Neuronal stem cell (in vitro differentiated cells): ENCODE results near the gene ZNF282.

Experiments
- DNase-seq: peaks from one replicate; pipeline ENCODE4 v3.0.0-alpha.2; 2013; ENCODE audit warnings: low spot score
- H2AFZ ChIP-seq: one replicate; pipeline ENCODE4 v1.6.1; 2013; ENCODE audit warnings: mild to moderate bottlenecking, low read length, inconsistent platforms
- H2AK5ac ChIP-seq: 2 replicates; pipeline ENCODE4 v1.6.1; 2013; ENCODE audit warnings: low read depth, mild to moderate bottlenecking, inconsistent platforms, low read length, moderate library complexity, mixed read lengths
- H2BK120ac ChIP-seq: 2 replicates; pipeline ENCODE4 v1.6.1; 2013; ENCODE audit warnings: low read depth, mild to moderate bottlenecking, inconsistent platforms, low read length, moderate library complexity, mixed read lengths
- H2BK12ac ChIP-seq: one replicate; pipeline ENCODE4 v1.6.1; 2013; ENCODE audit warnings: low read length, inconsistent platforms
- H2BK15ac ChIP-seq: 2 replicates; pipeline ENCODE4 v1.6.1; 2013; ENCODE audit warnings: mild to moderate bottlenecking, low read length, inconsistent platforms, mixed read lengths
- H2BK5ac ChIP-seq: one replicate; pipeline ENCODE4 v1.6.1; 2013; ENCODE audit warnings: inconsistent platforms, mild to moderate bottlenecking, low read length, moderate library complexity
- H3K14ac ChIP-seq: one replicate; pipeline ENCODE4 v1.6.1; 2013; ENCODE audit warnings: low read length, inconsistent platforms
- H3K18ac ChIP-seq: 2 replicates; pipeline ENCODE4 v1.6.1; 2013; ENCODE audit warnings: low read length, inconsistent platforms
- H3K23ac ChIP-seq: 2 replicates; pipeline ENCODE4 v1.6.1; 2013; ENCODE audit warnings: low read depth, mild to moderate bottlenecking, mixed read lengths, low read length, inconsistent platforms; ENCODE audit not compliant: poor library complexity
- H3K27ac ChIP-seq: replicated peaks from 3 replicates; pipeline ENCODE4 v1.5.1; 2013; ENCODE audit warnings: low read length, inconsistent platforms
- H3K27me3 ChIP-seq, 3 experiments: 2 replicates each; pipeline ENCODE4 v1.6.1; 2013; ENCODE audit warnings: low read length in 3 of 3, mild to moderate bottlenecking in 2 of 3, inconsistent platforms in 1 of 3, low read depth in 1 of 3, mixed read lengths in 1 of 3, moderate library complexity in 1 of 3; ENCODE audit not compliant: control insufficient read depth in 3 of 3, insufficient read depth in 3 of 3
- H3K36me3 ChIP-seq, 2 donors: replicated peaks in 1 of 2; 2 replicates each; pipeline ENCODE4 v1.6.1; 2013; ENCODE audit warnings: low read length in 2 of 2; ENCODE audit not compliant: control insufficient read depth in 2 of 2, insufficient read depth in 2 of 2
- H3K4ac ChIP-seq: 2 replicates; pipeline ENCODE4 v1.6.1; 2013; ENCODE audit warnings: inconsistent platforms, mild to moderate bottlenecking, low read length, moderate library complexity
- H3K4me1 ChIP-seq, 2 donors: 1 replicate in 1 of 2; 2 replicates in 1 of 2; pipeline ENCODE4 v1.6.1; 2013; ENCODE audit warnings: low read length in 2 of 2, low read depth in 1 of 2; ENCODE audit not compliant: control insufficient read depth in 2 of 2, insufficient read depth in 1 of 2
- H3K4me2 ChIP-seq: one replicate; pipeline ENCODE4 v1.6.1; 2013; ENCODE audit warnings: mild to moderate bottlenecking, low read length, inconsistent platforms; ENCODE audit not compliant: insufficient read depth, poor library complexity, severe bottlenecking
- H3K4me3 ChIP-seq, 2 donors: 2 replicates each; pipeline ENCODE4 v1.5.1; 2013; ENCODE audit warnings: low read length in 2 of 2, mild to moderate bottlenecking in 2 of 2, inconsistent platforms in 1 of 2, moderate library complexity in 1 of 2
- H3K79me1 ChIP-seq: one replicate; pipeline ENCODE4 v1.6.1; 2013; ENCODE audit warnings: low read depth, mild to moderate bottlenecking, inconsistent platforms, low read length, moderate library complexity
- H3K9ac ChIP-seq: one replicate; pipeline ENCODE4 v1.6.1; 2013; ENCODE audit warnings: mild to moderate bottlenecking, low read depth, low read length, inconsistent platforms; ENCODE audit not compliant: poor library complexity
- H3K9me3 ChIP-seq, 2 donors: replicated peaks in 1 of 2; 2 replicates each; pipeline versions ENCODE3 to v1.6.1; 2013; ENCODE audit warnings: low read length in 2 of 2, mild to moderate bottlenecking in 2 of 2, inconsistent platforms in 1 of 2, low read depth in 1 of 2, mixed read lengths in 1 of 2, moderate library complexity in 1 of 2; ENCODE audit not compliant: control insufficient read depth in 2 of 2, insufficient read depth in 1 of 2
- H4K8ac ChIP-seq: one replicate; pipeline ENCODE4 v1.6.1; 2013; ENCODE audit warnings: low read depth, mild to moderate bottlenecking, inconsistent platforms, low read length, moderate library complexity
- H4K91ac ChIP-seq: one replicate; pipeline ENCODE4 v1.6.1; 2013; ENCODE audit warnings: low read length, low read depth, mild to moderate bottlenecking, inconsistent platforms; ENCODE audit not compliant: poor library complexity
- WGBS, 2 donors: extraction: QIAGEN DNeasy Blood & Tissue Kit; methylation state at CpG; one replicate each; pipeline ENCODE4 v1.1.7; 2013; ENCODE audit warnings: missing lambda C conversion rate in 2 of 2, mixed read lengths in 1 of 2; ENCODE audit not compliant: insufficient read length in 2 of 2, insufficient replicate concordance in 1 of 2; ENCODE audit errors: extremely low coverage in 2 of 2; 5-methylcytosine and 5-hydroxymethylcytosine counted together

Gene ZNF282

DNA sequence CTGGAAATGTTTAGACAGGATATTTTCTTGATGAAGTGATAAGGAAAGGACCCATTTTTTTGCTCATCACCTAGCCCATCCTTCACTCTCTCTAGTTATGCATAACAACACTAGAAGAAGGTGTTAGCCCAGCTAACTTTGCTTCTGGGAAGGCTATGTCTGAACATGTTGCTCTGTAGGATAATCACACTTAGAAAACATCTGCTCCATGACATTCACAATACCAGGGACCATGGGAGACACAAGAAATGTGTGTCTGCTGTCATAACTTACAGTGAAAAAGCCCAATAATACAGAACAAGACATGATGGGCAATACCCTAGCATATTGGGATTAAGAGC, 13.9 kb upstream of the ZNF282 start:
- Histone ChIP-seq H3K4me1 (no peaks in the 10 kb centered on the region), H2BK120ac (no peak overlapping the region), H3K4me3 (no peak overlapping the region), H3K27me3 (no peaks in the 10 kb centered on the region), H2BK5ac (no peak overlapping the region), H4K91ac (no peak overlapping the region), H3K4ac (no peak overlapping the region), H3K36me3 (peaks cover 27 to 64% of the 10 kb centered on the region in 2 donors), H2AFZ (no peak overlapping the region), H3K27ac (no peak overlapping the region), H3K9ac (no peak overlapping the region), H3K14ac (no peak overlapping the region), H3K18ac (no peak overlapping the region), H3K4me2 (no peak overlapping the region), H4K8ac (no peak overlapping the region), H3K9me3 (no peaks in the 10 kb centered on the region), H3K79me1 (no peaks in the 10 kb centered on the region), H3K23ac (no peak overlapping the region), H2BK12ac (no peak overlapping the region), H2BK15ac (no peak overlapping the region), H2AK5ac (no peak overlapping the region)
- no peak for DNase-seq

DNA sequence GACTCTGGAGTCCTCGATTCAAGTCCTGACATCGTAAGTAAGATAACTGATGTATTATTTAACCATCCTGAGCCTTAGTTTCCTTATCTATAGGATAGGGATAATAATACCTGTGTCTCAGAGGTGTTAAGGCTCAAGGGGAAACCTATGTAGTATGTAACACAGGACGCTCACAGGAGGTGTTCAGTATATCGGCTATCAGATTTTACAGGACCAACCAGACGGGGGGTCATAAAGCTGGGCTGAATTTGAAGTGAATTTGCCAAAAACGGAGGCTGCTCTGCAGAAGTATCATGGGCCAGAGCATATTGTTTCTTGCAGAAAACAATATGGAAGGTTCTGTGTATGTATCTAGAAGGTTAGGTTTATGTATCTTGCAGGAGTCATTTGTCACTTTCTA, 11.1 kb upstream of the ZNF282 start:
- Histone ChIP-seq H4K8ac (no peak overlapping the region), H3K18ac (no peak overlapping the region)
- WGBS, 2 donors, result no CpG with 5 or more reads among the region's 6 CpGs

DNA sequence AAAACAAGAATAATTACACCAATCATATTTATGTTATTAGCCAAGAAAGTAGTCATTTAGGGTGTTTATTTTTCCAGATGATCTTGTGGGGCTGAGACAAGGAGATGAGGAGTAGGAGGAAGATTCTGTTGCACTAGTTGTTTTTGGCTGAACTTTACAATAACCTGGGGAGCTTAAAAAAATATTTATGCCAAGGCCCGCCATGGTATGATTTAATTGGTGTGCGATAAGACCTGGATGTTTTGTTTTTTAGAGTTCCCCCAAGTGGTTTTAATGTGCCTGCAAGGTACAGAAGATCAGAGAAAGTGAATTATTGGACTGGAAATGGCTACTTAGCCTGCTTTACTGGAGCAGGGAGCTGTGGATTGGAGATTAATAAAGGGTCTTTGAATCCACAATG, 7.1 kb upstream of the ZNF282 start:
- H3K4me1 ChIP-seq, result no peaks in the 10 kb centered on the region
- no peaks in the 10 kb centered on the region for H3K36me3 ChIP-seq
- WGBS, 2 donors, result no CpG with 5 or more reads among the region's 2 CpGs

More for the DNA sequence above, 11.1 kb upstream of the ZNF282 start:
- Histone ChIP-seq H3K36me3 (peaks cover 14 to 37% of the 10 kb centered on the region in 2 donors), H2AFZ (no peak overlapping the region), H2BK12ac (no peak overlapping the region), H2BK120ac (no peak overlapping the region), H3K4ac (no peak overlapping the region), H3K9ac (no peak overlapping the region), H3K4me2 (no peak overlapping the region), H3K4me1 (no peaks in the 10 kb centered on the region), H4K91ac (no peak overlapping the region), H3K14ac (no peak overlapping the region), H3K4me3 (no peak overlapping the region), H3K79me1 (no peaks in the 10 kb centered on the region), H3K27ac (no peak overlapping the region), H2AK5ac (no peak overlapping the region), H2BK5ac (no peak overlapping the region), H3K23ac (no peak overlapping the region), H2BK15ac (no peak overlapping the region), H3K27me3 (no peaks in the 10 kb centered on the region), H3K9me3 (no peaks in the 10 kb centered on the region)
- DNase-seq, result no peak

DNA sequence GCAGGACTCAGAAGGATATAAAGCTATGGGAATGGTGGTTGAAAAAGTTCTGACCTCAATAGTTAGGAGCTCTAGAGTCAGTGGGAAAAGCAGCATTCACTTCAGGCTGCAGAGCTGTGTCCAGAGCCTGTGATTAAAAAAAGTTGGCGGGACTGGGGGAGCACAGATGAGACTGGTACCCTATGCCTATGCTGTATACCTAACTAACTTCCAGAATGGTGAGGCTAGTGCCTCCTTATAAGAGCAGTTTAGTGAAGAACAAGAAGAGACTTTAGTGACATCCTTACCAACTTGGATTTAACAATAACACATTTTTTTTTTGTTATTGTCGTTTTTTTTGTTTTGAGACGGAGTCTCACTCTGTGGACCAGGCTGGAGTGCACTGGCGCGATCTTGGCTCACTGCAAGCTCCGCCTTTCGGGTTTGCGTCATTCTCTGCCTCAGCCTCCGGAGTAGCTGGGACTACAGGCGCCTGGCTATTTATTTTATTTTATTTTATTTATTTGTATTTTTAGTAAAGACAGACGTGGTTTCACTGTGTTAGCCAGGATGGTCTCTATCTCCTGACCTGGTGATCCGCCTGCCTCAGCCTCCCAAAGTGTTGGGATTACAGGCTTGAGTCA, 6.6 kb upstream of the ZNF282 start:
- no peak for DNase-seq
- no peak overlapping the region for H4K91ac ChIP-seq
- H2BK12ac ChIP-seq, result no peak overlapping the region
- no peaks in the 10 kb centered on the region for H3K9me3 ChIP-seq
- H3K27me3 ChIP-seq, result peaks cover 0 to 10% (median 0%) of the 10 kb centered on the region in 3 experiments
- H2AFZ ChIP-seq, result no peak overlapping the region
- no peak overlapping the region for H3K4ac ChIP-seq
- H3K4me2 ChIP-seq, result no peak overlapping the region
- H3K79me1 ChIP-seq, result no peaks in the 10 kb centered on the region
- H2BK120ac ChIP-seq, result no peak overlapping the region
- no peak overlapping the region for H3K23ac ChIP-seq
- no peak overlapping the region for H3K4me3 ChIP-seq
- no peak overlapping the region for H2AK5ac ChIP-seq
- H3K18ac ChIP-seq, result no peak overlapping the region
- no peaks in the 10 kb centered on the region for H3K36me3 ChIP-seq
- no peak overlapping the region for H3K14ac ChIP-seq
- no peak overlapping the region for H4K8ac ChIP-seq
- no CpG with 5 or more reads among the region's 12 CpGs for WGBS, 2 donors
- no peak overlapping the region for H2BK15ac ChIP-seq
- H3K9ac ChIP-seq, result no peak overlapping the region
- H3K27ac ChIP-seq, result no peak overlapping the region
- no peaks in the 10 kb centered on the region for H3K4me1 ChIP-seq
- no peak overlapping the region for H2BK5ac ChIP-seq

More for the DNA sequence above, 7.1 kb upstream of the ZNF282 start:
- Histone ChIP-seq H2AFZ (no peak overlapping the region), H4K91ac (no peak overlapping the region), H2AK5ac (no peak overlapping the region), H4K8ac (no peak overlapping the region), H2BK120ac (no peak overlapping the region), H3K4me3 (no peak overlapping the region), H3K27ac (no peak overlapping the region), H2BK5ac (no peak overlapping the region), H2BK15ac (no peak overlapping the region), H3K18ac (no peak overlapping the region), H3K27me3 (peaks cover 0 to 8% (median 0%) of the 10 kb centered on the region in 3 experiments), H3K9me3 (no peaks in the 10 kb centered on the region), H3K23ac (no peak overlapping the region), H3K9ac (no peak overlapping the region), H3K79me1 (no peaks in the 10 kb centered on the region), H2BK12ac (no peak overlapping the region), H3K4me2 (no peak overlapping the region), H3K14ac (no peak overlapping the region), H3K4ac (no peak overlapping the region)
- no peak for DNase-seq
